Activated naive CD4-positive, alpha-beta T cell treated with anti-CD3 and anti-CD28 coated beads, Interleukin-2, amount 50 U/mL, for 24 hours (primary cell): ENCODE data around the gene DAG1.

Experiments
- H3K27ac Mint-ChIP-seq: one replicate; pipeline ENCODE4 v1.8.0; 2021; ENCODE audit warnings: mild to moderate bottlenecking, mixed read lengths
- H3K27me3 Mint-ChIP-seq: one replicate; pipeline ENCODE4 v1.8.0; 2021; ENCODE audit warnings: mixed read lengths
- H3K36me3 Mint-ChIP-seq: one replicate; pipeline ENCODE4 v1.8.0; 2021; ENCODE audit warnings: mixed read lengths
- H3K4me1 Mint-ChIP-seq: one replicate; pipeline ENCODE4 v1.8.0; 2021; ENCODE audit warnings: mixed read lengths
- H3K4me3 Mint-ChIP-seq: one replicate; pipeline ENCODE4 v1.8.0; 2021; ENCODE audit warnings: mild to moderate bottlenecking, mixed read lengths
- H3K9me3 Mint-ChIP-seq: one replicate; pipeline ENCODE4 v1.8.0; 2021; ENCODE audit warnings: mixed read lengths

Gene DAG1

DNA sequence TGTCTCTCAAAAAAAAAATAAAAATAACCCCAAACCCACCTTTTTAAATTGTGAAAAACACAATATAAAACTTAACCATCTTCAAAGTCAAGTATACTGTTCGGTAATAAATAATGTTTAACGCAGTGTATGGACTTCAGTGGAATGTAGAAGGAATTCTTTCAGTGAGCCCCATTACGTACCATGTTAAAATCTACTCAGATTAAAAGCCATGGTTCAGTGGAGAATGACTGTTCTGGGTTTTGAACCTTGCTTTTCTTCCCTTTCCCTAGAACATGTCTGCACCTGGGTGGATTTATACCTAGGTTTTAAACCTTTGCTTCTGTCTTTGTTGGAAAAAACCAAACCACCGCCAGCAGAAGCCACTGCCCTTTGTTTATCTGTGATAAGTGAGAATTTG lies 27.5 kb downstream of the DAG1 start:
- H3K4me1 Mint-ChIP-seq: peaks cover 25% of the 10 kb centered on the region
- H3K27me3 Mint-ChIP-seq: no peaks in the 10 kb centered on the region
- no peaks in the 10 kb centered on the region for H3K9me3 Mint-ChIP-seq
- no peak overlapping the region for H3K4me3 Mint-ChIP-seq
- H3K36me3 Mint-ChIP-seq: peaks cover 6% of the 10 kb centered on the region
- no peak overlapping the region for H3K27ac Mint-ChIP-seq

DNA sequence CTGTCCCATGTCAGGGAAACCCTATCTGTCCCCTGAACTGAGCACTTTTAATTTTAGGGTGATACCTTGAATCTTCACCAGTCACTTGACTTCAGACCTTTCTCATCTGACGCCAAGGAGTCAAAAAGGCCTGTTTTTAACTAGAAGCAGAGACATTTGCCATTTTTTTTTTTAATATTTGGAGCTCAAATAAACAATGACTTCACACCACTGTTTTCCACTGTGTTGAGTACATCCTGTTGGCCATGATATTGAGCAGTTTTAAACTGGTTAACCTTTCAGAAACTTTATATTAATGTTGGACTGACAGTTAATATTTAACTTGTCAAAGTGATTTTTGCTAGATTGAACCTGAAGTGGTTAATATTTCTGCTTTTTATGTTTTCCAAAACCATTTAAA lies 28.2 kb downstream of the DAG1 start:
- Mint-ChIP-seq H3K27me3 (no peaks in the 10 kb centered on the region), H3K27ac (no peak overlapping the region), H3K9me3 (no peaks in the 10 kb centered on the region), H3K36me3 (peaks cover 6% of the 10 kb centered on the region), H3K4me3 (no peak overlapping the region), H3K4me1 (peaks cover 29% of the 10 kb centered on the region)

DNA sequence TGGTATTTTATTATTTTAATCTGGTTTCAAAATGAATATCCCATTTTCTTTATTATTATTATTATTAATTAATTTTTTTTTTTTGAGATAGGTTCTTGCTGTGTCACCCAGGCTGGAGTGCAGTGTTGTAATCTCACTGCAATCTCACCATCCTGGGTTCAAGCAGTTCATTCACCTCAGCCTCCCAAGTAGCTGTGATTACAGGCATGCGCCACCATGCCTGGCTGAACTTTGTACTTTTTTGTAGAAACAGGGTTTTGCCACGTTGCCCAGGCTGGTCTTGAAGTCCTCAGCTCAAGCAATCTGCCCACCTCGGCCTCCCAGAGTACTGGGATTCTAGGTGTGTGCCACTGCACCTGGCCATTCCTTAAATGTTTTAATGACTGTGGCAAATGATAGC lies 28.6 kb downstream of the DAG1 start:
- H3K4me3 Mint-ChIP-seq: no peak overlapping the region
- no peaks in the 10 kb centered on the region for H3K9me3 Mint-ChIP-seq
- peaks cover 27% of the 10 kb centered on the region for H3K4me1 Mint-ChIP-seq
- no peaks in the 10 kb centered on the region for H3K27me3 Mint-ChIP-seq
- H3K27ac Mint-ChIP-seq: no peak overlapping the region
- H3K36me3 Mint-ChIP-seq: peaks cover 8% of the 10 kb centered on the region

DNA sequence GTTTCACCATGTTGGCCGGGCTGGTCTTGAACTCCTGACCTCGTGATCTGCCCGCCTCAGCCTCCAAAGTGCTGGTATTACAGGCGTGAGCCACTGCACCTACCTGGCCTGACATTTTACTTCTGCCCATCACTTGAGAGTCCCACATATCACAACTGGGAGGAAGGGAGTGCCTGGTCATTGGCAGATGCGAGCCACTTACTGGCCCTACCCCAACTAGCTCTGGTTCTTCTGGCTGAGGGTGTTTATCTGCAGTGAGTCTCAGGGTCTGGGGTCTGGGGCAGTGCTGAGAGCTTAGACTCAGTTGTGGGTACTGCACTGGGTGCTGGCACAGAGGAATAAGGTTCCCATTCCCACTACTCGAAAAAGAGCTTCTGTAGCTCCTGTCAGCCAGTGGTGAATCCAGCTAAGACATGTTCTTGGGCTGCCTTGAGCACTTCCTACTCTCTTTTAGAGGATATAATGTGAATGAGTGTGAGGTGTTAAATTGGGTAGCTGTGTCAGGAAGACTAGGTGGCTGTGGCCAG lies 30.2 kb downstream of the DAG1 start:
- no peak overlapping the region for H3K27ac Mint-ChIP-seq
- H3K4me3 Mint-ChIP-seq: no peak overlapping the region
- H3K9me3 Mint-ChIP-seq: no peaks in the 10 kb centered on the region
- peaks cover 27% of the 10 kb centered on the region for H3K4me1 Mint-ChIP-seq
- H3K36me3 Mint-ChIP-seq: peaks cover 8% of the 10 kb centered on the region
- no peaks in the 10 kb centered on the region for H3K27me3 Mint-ChIP-seq

DNA sequence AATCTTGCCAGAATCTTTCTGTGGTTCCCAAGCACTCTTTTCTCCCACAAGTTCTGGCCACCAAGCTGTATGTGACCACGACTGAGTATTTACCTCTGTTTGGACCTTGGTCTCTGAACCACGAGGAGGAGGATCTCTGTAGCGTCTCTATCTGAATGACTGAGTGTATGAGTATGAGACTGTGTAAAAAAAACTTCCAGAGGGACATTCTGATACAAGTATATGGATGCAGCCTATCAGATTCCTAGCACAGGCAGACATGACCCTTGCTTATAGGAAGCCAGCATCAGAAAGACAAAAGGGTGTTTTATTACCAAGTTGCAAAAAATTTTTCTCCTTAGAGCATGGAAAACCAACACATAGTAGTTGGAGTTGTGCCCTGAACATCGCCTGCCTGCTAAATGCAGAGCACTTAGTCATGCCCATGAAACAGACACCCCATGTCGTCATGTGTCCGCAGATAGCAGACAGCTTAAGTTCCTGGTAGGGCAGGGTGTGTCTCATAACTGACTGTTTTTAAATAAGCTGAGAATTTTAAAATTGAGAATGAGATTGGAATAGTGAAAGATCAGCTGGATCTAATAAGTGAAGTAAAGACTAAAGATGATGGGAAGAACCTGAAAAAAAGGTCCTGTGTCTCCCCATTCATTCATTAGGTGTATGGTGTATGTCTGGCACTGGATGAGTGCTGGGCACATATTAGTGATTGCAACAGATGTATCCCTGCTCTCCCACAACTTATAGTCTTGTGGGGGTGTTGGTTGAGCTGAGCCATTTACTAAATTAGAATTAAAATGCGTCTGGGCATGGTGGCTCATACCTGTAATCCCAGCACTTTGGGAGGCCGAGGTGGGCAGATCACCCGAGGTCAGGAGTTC lies 30.9 kb downstream of the DAG1 start:
- Mint-ChIP-seq H3K36me3 (peaks cover 8% of the 10 kb centered on the region), H3K4me3 (no peak overlapping the region), H3K27ac (no peak overlapping the region), H3K9me3 (no peaks in the 10 kb centered on the region), H3K27me3 (no peaks in the 10 kb centered on the region), H3K4me1 (peaks cover 27% of the 10 kb centered on the region)

DNA sequence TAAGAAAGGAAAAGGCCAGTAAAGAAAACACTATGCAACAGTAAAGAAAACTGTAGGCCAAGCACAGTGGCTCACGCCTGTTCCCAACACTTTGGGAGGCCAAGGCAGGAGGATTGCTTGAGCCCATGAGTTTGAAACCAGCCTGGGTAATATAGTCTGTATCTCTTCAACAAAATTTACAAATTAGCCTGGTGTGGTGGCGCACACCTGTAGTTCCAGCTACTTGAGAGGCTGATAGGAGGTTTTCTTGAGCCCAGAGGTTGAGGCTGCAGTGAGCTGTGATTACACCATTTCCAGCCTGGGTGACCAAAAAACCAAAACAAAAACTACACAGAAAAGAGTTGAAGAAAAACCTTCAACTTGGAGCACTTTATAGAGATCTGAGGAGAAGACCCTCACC lies 31.8 kb downstream of the DAG1 start:
- H3K9me3 Mint-ChIP-seq: no peaks in the 10 kb centered on the region
- peaks cover 8% of the 10 kb centered on the region for H3K36me3 Mint-ChIP-seq
- no peak overlapping the region for H3K4me3 Mint-ChIP-seq
- H3K4me1 Mint-ChIP-seq: peaks cover 27% of the 10 kb centered on the region
- no peaks in the 10 kb centered on the region for H3K27me3 Mint-ChIP-seq
- H3K27ac Mint-ChIP-seq: no peak overlapping the region

DNA sequence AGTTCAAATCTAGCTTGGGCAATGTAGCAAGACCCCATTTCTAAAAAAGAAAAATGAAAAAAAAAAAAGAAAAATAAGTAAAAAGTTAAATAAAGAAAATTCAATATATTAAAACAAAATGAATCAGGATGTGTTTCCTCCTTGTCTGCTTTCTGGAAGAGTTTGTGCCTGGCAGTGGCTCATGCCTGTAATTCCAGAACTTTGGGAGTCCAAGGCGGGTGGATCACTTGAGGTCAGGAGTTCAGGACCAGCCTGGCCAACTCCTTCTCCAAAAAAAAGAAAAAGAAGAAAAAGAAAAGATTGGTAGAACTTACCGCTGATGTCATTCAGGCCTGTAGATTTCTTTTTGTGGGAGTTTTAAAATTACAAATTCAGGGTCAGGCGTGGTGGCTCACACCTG lies 36.8 kb downstream of the DAG1 start:
- Mint-ChIP-seq H3K9me3 (no peaks in the 10 kb centered on the region), H3K27ac (no peak overlapping the region), H3K36me3 (peaks cover 9% of the 10 kb centered on the region), H3K4me3 (no peak overlapping the region), H3K4me1 (peaks cover 21% of the 10 kb centered on the region), H3K27me3 (no peaks in the 10 kb centered on the region)

DNA sequence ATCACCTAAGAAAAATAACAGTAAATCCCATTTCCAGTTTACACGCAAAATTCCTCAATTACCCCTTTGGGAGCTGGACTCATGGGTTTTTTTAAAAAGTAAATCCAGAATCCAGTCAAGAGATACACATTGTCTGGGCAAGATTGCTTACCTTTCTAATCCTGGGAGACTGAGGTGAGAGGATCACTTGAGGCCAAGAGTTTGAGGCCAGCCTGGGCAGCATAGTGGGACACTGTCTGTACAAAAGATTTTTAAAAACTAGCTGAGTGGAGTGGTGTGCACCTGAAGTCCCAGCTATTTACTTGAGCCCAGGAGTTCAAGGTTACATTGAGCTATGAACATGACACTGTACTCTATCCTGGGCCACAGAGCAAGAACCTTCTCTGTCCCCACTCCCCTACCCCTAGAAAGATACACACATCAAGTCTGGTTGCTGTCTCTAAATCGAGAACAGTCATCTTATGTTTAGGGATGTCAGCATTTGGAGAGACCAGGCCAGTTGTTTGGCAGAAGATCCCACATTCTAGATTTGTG lies 39.0 kb downstream of the DAG1 start:
- H3K27me3 Mint-ChIP-seq: no peaks in the 10 kb centered on the region
- H3K9me3 Mint-ChIP-seq: no peaks in the 10 kb centered on the region
- H3K4me3 Mint-ChIP-seq: no peak overlapping the region
- no peak overlapping the region for H3K27ac Mint-ChIP-seq
- peaks cover 7% of the 10 kb centered on the region for H3K36me3 Mint-ChIP-seq
- peaks cover 7% of the 10 kb centered on the region for H3K4me1 Mint-ChIP-seq

DNA sequence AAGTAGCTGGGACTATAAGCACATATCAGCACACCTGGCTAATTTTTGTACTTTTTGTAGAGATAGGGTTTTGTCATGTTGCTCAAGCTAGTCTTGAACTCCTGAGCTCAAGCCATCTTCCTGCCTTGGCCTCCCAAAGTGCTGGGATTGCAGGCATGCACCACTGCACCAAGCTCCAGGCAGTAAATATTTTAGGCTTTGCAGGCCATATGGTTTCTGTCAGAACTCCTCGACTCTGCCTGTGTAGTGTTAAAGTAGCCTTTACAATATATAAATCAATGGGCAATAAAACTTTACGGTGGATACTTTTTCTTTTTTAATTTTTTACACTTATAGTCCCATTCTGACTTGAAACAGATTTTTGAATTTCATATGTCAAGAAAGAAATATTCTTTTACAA lies 41.6 kb downstream of the DAG1 start:
- H3K4me3 Mint-ChIP-seq: no peak overlapping the region
- no peaks in the 10 kb centered on the region for H3K27me3 Mint-ChIP-seq
- H3K36me3 Mint-ChIP-seq: peaks cover 13% of the 10 kb centered on the region
- peaks cover 13% of the 10 kb centered on the region for H3K4me1 Mint-ChIP-seq
- H3K27ac Mint-ChIP-seq: no peak overlapping the region
- no peaks in the 10 kb centered on the region for H3K9me3 Mint-ChIP-seq

DNA sequence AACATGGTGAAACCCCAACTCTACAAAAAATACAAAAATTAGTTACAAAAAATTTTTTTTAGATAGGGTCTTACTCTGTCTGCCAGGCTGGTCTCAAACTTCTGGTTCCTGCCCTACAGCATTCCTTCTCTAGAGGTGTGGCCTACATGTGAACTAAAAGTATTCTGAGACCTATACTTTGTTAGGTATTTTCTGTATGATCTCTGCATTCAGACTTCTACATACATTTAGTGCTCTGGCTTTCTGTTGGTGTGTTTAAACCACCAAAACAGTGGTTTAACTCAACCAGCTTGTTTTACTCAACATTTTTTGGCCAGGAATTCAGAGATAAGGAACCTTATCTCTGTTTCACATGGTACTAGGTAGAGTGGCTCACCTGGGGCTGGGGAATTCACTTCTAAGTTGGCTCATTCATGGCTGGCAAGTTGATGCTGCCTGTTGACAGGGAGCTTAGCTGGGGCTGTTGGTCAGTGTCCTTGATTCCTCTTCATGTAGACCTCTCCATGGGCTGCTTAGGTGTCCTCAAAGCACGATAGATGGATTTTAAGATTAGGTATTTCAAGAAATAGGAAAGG lies 42.8 kb downstream of the DAG1 start:
- peaks cover 12% of the 10 kb centered on the region for H3K4me1 Mint-ChIP-seq
- H3K27me3 Mint-ChIP-seq: no peaks in the 10 kb centered on the region
- H3K36me3 Mint-ChIP-seq: peaks cover 16% of the 10 kb centered on the region
- no peaks in the 10 kb centered on the region for H3K9me3 Mint-ChIP-seq
- no peak overlapping the region for H3K4me3 Mint-ChIP-seq
- H3K27ac Mint-ChIP-seq: no peak overlapping the region

DNA sequence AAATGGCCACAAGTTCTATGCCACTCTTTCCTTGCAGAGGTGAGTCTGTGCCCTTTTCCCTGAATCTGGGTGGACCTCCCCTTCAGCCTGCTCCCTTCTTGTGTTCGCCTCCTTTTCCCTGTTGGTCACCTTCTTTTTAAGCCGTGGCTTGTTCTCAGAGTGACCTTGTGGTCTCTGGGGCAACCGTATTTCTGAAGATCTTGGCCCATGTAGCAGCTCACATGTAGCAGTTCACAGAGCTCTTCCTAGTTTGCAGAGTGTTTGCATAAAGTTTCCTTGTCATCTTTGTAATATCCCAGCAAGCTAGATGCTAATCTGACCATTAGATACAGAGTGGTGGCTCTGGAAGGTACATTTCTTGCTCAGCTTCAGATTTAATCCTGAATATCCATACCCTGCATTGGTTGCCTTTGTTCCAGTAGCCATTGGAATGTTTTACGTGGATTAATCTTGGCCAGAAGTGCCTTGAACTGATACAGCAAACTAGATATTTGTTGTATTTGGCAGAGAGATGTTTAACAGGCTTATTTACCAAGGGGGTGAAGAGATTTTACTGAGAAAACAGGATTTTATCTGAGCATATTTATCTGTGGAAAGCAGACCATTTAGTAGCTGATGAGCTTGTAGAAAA lies 43.5 kb downstream of the DAG1 start:
- no peak overlapping the region for H3K4me3 Mint-ChIP-seq
- peaks cover 10% of the 10 kb centered on the region for H3K4me1 Mint-ChIP-seq
- no peaks in the 10 kb centered on the region for H3K9me3 Mint-ChIP-seq
- no peaks in the 10 kb centered on the region for H3K27me3 Mint-ChIP-seq
- H3K36me3 Mint-ChIP-seq: peaks cover 16% of the 10 kb centered on the region
- no peak overlapping the region for H3K27ac Mint-ChIP-seq

DNA sequence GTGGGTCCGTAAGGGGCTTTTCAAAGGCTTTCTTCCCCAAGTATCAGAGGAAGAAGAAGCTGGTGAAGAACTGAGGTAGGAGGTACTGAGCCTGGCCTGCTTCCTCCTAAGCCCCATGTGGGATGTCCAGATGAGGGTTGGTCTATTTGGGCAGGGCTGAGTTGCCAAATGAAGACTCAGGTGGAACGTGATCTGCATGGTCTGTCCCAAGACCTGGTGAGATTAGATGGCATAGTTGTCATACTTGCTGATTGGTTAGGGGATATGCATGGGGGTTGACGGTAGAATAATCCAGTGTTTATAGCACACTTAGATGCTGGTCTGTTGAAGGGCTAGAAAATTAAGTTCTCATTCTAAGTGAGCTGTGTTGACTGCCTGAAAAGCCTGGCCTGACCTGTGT lies 47.9 kb downstream of the DAG1 start:
- no peak overlapping the region for H3K27ac Mint-ChIP-seq

DNA sequence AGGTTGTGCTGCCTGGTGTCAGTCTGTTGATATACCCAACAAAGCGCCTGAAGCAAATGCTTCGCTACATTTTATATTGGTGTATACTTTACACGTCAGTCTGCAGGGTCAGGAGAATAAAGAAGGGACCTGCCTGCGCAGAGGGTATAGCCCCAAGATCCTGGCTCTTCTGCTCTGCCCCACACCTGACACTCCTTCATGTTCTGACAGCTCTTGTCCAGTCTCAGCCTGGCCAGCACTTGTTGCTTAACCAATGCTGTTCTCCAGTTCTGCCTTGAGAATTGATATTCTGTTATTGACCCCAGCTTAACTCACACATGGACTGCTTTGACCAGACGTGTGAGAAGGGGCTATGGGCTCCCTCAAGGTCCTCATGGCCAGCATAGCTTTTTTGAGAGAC lies 48.4 kb downstream of the DAG1 start:
- Mint-ChIP-seq H3K27ac (no peak overlapping the region), H3K9me3 (no peaks in the 10 kb centered on the region), H3K4me1 (peaks cover 23% of the 10 kb centered on the region), H3K36me3 (peaks cover 13% of the 10 kb centered on the region), H3K4me3 (no peak overlapping the region), H3K27me3 (no peaks in the 10 kb centered on the region)

More for the DNA sequence above, 47.9 kb downstream of the DAG1 start:
- peaks cover 13% of the 10 kb centered on the region for H3K36me3 Mint-ChIP-seq
- H3K4me3 Mint-ChIP-seq: no peak overlapping the region
- H3K9me3 Mint-ChIP-seq: no peaks in the 10 kb centered on the region
- peaks cover 23% of the 10 kb centered on the region for H3K4me1 Mint-ChIP-seq
- no peaks in the 10 kb centered on the region for H3K27me3 Mint-ChIP-seq

DNA sequence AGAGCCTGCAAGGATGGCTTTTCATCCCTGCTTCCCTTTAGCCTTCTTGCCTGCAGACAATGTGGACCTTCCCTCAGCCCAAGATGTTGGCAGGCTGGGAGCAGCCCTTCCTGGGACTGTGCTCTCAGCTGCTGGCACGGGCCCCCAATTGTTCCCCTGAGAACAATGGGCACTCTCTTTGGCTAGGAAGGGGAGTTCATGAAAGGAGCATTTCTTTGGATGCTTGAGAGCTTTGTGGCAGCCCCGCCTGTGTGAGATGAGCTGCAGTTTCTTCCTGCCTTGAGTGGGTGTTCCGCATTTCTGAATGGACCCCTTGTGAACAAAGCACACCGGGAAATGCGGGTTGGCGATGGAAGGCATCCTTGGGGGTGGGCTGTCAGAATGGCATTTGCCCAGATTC lies 49.2 kb downstream of the DAG1 start:
- H3K27me3 Mint-ChIP-seq: no peaks in the 10 kb centered on the region
- H3K4me1 Mint-ChIP-seq: peaks cover 23% of the 10 kb centered on the region
- H3K27ac Mint-ChIP-seq: no peak overlapping the region
- H3K4me3 Mint-ChIP-seq: no peak overlapping the region
- H3K36me3 Mint-ChIP-seq: peaks cover 7% of the 10 kb centered on the region
- H3K9me3 Mint-ChIP-seq: no peaks in the 10 kb centered on the region

DNA sequence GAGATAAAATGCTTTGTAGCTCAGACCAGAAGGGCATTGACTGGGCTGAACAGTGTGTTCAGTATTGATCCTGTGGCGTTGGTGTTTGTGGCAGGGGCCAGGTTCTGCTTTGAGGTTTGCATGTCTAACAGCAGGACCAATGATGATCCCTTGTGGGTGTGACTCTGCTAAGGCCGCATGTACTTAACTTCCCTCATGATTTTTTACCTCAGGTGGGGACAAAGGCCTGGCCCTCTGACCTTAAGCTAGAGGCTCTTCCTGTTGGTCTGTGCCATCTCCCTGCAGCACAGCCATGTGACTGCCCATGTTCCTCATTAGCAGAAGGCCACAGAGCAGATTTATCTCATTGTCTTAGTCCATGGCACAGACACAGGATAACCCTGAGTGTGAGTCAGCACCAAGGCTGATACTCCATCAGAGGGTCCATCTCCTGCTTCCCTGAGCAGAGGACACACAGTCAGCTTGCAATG lies 49.9 kb downstream of the DAG1 start:
- Mint-ChIP-seq H3K4me1 (peaks cover 23% of the 10 kb centered on the region), H3K9me3 (no peaks in the 10 kb centered on the region), H3K27me3 (no peaks in the 10 kb centered on the region), H3K4me3 (no peak overlapping the region), H3K36me3 (peaks cover 7% of the 10 kb centered on the region), H3K27ac (no peak overlapping the region)
